Islet of Langerhans (tissue), 1 donor: ENCODE results near the gene ZFAND6.
A peak's percentile ranks its signal among the peaks of the same experiment; 100 is the strongest.

Source experiments
- FAIRE-seq: peaks from one replicate; lab custom pipeline; 2011; peaks lifted over from hg19 to GRCh38; lab: Jason Lieb, UNC

Gene ZFAND6

GRCh38 chr15:80052597-80053304 is 6.7 kb upstream of the ZFAND6 start:
- FAIRE-seq, result no peak

- FAIRE-seq, result no peak
Measured at GRCh38 chr15:80055933-80056332, 3.5 kb upstream of the ZFAND6 start.

- no peak for FAIRE-seq
Measured at GRCh38 chr15:80058044-80058443, 1.4 kb upstream of the ZFAND6 start.

- FAIRE-seq, result no peak
Measured at GRCh38 chr15:80059786-80060355, 395 bp downstream of the ZFAND6 start.

GRCh38 chr15:80060356-80061006 is 1.0 kb downstream of the ZFAND6 start:
- FAIRE-seq, result peak; percentile 13

GRCh38 chr15:80061582-80061981 is 2.1 kb downstream of the ZFAND6 start:
- FAIRE-seq, result no peak

GRCh38 chr15:80066912-80067311 is 7.4 kb downstream of the ZFAND6 start:
- no peak for FAIRE-seq

- FAIRE-seq, result no peak
Measured at GRCh38 chr15:80068578-80068977, 9.1 kb downstream of the ZFAND6 start.

- FAIRE-seq, result no peak
Measured at GRCh38 chr15:80070840-80071239, 11.4 kb downstream of the ZFAND6 start.

- no peak for FAIRE-seq
Measured at GRCh38 chr15:80071652-80072051, 12.2 kb downstream of the ZFAND6 start.

GRCh38 chr15:80072285-80072994 is 13.0 kb downstream of the ZFAND6 start:
- peak; percentile 99 for FAIRE-seq

- FAIRE-seq, result no peak
Measured at GRCh38 chr15:80073197-80073596, 13.7 kb downstream of the ZFAND6 start.

- FAIRE-seq, result no peak
Measured at GRCh38 chr15:80076321-80077318, 17.1 kb downstream of the ZFAND6 start.

- FAIRE-seq, result no peak
Measured at GRCh38 chr15:80081390-80081789, 21.9 kb downstream of the ZFAND6 start.

GRCh38 chr15:80087104-80087503 is 27.6 kb downstream of the ZFAND6 start:
- FAIRE-seq, result no peak

GRCh38 chr15:80090041-80090440 is 30.6 kb downstream of the ZFAND6 start:
- no peak for FAIRE-seq

- FAIRE-seq, result no peak
Measured at GRCh38 chr15:80090879-80091503, 31.5 kb downstream of the ZFAND6 start.

GRCh38 chr15:80093854-80094418 is 34.5 kb downstream of the ZFAND6 start:
- peak; percentile 86 for FAIRE-seq

GRCh38 chr15:80095511-80095910 is 36.0 kb downstream of the ZFAND6 start:
- FAIRE-seq, result no peak

GRCh38 chr15:80095969-80096368 is 36.5 kb downstream of the ZFAND6 start:
- FAIRE-seq, result no peak

- FAIRE-seq, result no peak
Measured at GRCh38 chr15:80098341-80098740, 38.9 kb downstream of the ZFAND6 start.
